Measurements from ENCODE around the gene CERS2.

Gene CERS2

GRCh38 chr1:150974580-150975478, at the start of gene CERS2:
Gene CERS2 (minus strand): TSS chr1:150974835. CDS start chr1:150969090, 5,745 bp downstream.
- DNase-seq (ENCODE audit: low spot score) = peak; percentile 69

GRCh38 chr1:151013518-151013917, 38.9 kb upstream of the CERS2 start:
- no peak for DNase-seq (ENCODE audit: low spot score)

GRCh38 chr1:151012684-151013471, 38.2 kb upstream of the CERS2 start:
- DNase-seq (ENCODE audit: low spot score) = peak; percentile 24

DNA sequence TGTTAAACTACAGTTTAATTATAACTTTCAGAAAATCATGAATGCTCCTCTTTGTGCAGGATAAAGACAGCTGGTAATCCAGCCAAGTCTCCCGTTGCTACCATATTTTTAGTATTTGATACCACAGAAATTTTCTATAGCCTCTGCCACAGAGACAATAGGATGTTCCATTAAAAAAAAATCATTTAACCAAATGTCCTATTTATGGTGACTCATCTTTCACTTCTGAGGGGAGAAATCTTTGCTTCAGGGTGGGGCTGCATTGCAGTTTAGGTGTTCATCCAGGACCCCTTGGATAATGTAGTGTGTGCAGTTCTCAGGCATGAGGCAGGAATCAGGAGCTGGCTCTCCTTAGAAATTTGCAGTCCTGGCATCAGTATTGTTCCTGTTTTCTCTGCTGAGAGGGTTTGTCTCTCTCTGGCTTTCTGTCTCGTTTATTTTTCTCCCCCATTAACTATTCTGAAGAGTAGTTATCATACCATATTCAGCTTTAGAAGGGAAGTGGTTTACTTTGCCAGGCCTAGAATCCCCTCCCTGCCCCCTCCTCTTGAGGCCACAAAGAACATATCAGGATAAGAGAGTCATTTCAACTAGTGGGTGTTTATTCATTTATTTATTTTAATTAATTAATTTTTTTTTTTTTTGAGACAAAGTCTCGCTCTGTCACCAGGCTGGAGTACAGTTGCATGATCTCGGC, 36.7 kb upstream of the CERS2 start:
- DNase-seq (ENCODE audit: low spot score) = no peak

DNA sequence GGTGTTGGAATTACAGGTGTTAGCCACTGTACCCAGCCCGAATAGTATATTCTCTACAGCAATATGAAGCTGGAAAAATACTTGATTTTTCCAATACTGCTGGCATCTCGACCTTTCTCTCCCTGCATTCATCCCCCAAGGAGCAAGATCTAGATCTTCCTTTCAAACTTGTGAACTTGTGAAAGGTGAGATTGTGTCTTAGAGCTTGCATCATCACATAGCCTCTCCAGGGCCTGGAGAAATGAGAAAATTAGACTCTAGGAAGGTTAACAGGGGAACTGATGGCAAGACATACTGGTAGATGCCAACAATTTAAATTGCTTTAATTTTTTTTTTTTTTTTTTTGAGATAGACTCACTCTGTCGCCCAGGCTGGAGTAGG, 35.7 kb upstream of the CERS2 start:
- no peak for DNase-seq (ENCODE audit: low spot score)

GRCh38 chr1:151009674-151010345, 35.2 kb upstream of the CERS2 start:
- no peak for DNase-seq (ENCODE audit: low spot score)

- DNase-seq (ENCODE audit: low spot score) = no peak
These were observed 34.6 kb upstream of the CERS2 start for GRCh38 chr1:151009206-151009587.

DNA sequence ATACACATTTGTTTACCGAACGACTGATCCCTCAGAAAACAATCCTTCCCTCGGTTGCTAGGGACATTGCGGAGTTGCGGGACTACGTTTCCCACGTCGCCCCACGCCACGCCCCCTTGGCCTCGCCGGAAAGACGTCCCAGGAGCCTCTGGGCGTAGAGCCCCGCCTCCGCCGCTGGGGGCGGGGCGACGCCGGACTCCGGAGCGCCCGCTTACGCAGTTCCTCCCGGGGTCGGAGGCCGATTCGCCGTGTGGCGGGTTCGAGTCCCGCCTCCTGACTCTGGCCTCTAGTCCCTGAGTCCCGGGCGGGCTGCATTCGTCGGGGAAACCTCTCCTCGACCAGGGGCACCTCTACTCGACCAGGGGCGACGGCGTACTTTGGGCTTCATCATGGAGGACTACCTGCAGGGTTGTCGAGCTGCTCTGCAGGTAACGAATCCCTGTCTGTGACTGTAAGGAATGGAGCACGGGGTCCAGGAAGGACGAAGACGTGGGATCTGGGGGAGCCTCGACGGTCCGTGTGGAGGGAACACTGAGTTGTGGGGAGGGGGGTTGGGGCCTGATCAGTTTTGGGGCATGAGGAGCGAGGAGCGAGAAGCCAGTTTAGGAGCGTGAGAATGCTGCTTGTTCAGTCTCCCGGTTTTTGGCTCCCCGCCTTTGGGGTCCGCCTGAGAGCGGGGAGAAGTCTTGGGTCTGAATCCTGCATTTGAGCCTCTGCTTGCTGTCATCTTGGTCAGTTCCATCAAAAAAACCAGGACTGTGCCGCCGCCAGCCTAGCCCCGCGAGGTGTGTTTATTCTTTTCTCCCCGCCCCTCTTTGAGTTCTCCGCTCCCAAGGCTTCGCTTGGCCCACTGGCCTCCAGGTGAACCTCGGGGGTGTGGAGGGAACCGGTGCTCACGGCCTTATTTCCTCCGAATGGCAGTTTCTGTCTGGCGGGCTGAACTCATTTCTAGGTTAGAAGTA, 33.9 kb upstream of the CERS2 start, which contains the start of gene PRUNE1:
PRUNE1 (plus strand) TSS at position 206 of the 962 bp plus-strand sequence; CDS start at position 390, 184 bp downstream.
- peak; percentile 96 for DNase-seq (ENCODE audit: low spot score)

GRCh38 chr1:151007853-151008243, 33.2 kb upstream of the CERS2 start:
- DNase-seq (ENCODE audit: low spot score) = no peak

GRCh38 chr1:151006327-151007052, 31.9 kb upstream of the CERS2 start, which contains the start of gene MINDY1:
Gene MINDY1 (minus strand): TSS chr1:151006902. CDS start chr1:151002617, 4,285 bp downstream.
- peak; percentile 78 for DNase-seq (ENCODE audit: low spot score)

DNA sequence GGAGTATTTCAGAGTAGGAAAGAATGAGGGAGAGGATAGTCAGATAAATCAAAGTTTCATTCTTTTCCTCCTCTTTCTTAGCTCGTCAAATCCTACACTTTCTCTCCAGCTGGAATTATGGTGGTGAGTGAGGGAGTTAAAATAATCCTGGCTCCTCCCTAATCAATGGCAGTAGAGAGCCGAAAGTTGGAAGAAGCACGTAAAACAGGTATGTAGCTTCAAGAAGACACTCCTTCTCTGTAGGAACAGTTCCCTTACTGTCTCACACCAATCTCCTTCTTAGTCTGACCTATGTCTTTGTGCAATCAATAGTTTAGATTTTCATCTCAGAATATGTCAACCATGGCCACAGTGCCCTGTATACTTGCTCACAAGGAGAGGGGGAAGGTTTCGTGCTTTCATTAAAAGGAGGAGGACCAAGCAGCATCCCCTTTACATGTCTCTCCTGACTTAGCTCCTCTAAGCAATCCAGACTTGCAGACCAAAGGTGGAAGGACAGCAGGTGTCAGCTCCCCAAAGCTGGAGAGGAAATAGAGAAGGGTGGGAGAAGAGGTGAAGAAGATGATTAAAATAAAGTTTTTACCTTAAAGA, 31.2 kb upstream of the CERS2 start:
- DNase-seq (ENCODE audit: low spot score) = no peak

DNA sequence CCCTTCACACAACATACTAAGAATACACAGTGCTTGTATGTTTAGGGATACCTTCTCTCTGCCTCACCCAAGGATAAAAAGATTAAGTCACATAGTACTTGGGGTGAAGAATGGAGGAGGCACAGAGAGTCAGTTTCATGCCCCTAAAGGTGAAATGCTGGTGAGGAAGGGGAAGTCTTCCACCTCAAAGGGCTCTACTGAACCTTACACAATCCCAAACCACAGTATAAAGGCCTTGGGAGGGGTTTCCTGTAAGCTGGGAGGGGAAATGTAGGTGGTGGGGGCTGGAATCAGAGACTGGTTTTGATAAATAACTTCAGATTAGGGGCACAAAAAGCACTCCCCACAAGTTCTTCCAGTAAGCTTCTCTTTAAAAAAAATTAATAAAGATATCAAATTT, 28.5 kb upstream of the CERS2 start:
- DNase-seq (ENCODE audit: low spot score) = no peak

DNA sequence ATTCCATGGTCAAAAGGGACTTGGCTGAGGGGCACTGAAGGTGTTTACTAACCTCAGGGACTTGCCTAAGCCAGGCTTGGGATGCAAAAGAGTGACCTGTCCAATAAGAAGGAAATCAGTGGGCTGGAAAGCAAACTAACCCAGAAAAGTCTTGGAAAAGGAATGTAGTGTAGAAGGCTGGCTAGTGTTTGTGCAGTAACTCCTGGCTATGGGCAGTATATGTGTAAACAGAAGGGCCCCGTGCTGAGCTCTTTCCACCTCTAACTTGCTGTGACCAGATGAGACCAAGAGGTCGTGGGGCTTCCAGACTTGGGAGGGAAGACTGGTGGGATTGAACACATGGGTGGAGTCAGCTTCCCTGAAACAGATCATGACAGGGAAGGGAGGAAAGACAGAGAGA, 28.0 kb upstream of the CERS2 start:
- no peak for DNase-seq (ENCODE audit: low spot score)

- no peak for DNase-seq (ENCODE audit: low spot score)
These were observed 27.4 kb upstream of the CERS2 start for GRCh38 chr1:151002051-151002450.

- no peak for DNase-seq (ENCODE audit: low spot score)
These were observed 27.0 kb upstream of the CERS2 start for GRCh38 chr1:151001602-151002001.

- DNase-seq (ENCODE audit: low spot score) = no peak
These were observed 25.8 kb upstream of the CERS2 start for GRCh38 chr1:151000408-151000807.

DNA sequence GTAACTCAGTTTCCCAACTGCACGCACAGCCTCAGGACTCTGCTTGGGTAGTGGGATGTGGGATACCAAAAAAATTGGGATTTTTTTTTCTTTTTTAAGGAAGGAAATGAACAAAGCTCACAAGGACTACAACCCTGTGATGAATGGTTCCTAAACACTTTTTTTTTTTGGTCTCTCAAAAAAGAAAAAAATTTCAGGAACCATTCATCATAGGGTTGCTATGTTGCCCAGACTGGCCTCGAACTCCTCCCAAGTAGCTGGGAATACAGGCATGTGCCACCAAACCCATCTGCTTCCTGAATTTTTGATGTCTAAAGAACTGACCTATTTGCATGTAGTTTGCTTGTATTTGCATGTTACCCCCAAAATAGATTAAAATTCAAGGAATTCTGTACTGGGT, 25.3 kb upstream of the CERS2 start:
- DNase-seq (ENCODE audit: low spot score) = no peak

DNA sequence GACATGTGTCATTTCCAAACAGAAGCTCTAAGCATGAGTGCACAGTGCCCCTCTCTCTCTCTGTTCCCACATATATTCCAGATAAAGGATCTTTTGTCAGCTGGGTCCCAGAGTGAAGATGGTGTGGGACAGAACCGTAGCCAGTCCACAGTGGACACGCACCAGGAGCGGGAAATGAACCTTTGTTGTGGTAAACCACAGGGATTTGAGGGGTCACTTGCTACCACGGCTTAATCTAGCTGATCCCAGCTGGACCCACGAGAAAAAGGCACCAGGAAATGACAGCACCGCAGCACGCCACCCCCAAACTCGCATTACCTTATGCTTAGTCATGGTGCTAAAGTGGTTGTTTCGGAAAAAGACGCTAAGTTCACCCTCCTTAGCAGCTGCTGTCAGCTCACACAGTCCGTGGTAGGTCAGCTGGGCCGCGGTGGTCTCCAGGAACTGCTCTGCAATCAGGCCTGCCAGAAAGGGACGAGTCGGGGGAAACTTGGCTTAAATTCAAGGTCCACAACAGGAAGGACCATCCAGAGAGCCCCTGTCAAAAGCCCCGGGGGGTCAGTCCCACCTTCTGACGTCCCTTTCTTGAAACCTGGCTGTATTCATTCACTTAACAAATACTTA, 24.5 kb upstream of the CERS2 start:
- no peak for DNase-seq (ENCODE audit: low spot score)

- no peak for DNase-seq (ENCODE audit: low spot score)
These were observed 23.3 kb upstream of the CERS2 start for GRCh38 chr1:150997949-150998348.
